ENCODE results near the gene FDX2. TPM values are rescaled to one million over a fixed set of nuclear protein-coding genes. Genes with fewer than 3 reads are reported as not detected.

The FDX2 gene
- total and polyA plus RNA-seq, 2 of the 13 experiments (the other 11 are each of a cell fraction or from before 2014, with no cell fraction given): 21.0 to 24.7 TPM

GRCh38 chr19:10315335-10316214 is at the start of gene FDX2 (continued):
- TF ChIP-seq ZNF18 (CRISPR knock-in tag; IDR thresholded peaks at IDR 0.05; ENCODE audit: insufficient replicate concordance) (no peak), POLR2AphosphoS2 (IDR thresholded peaks at IDR 0.05; ENCODE audit: low read depth, low read length) (peak; percentile 98), ZNF326 (CRISPR knock-in tag; IDR thresholded peaks at IDR 0.05; ENCODE audit: borderline replicate concordance) (no peak), JDP2 (CRISPR knock-in tag; IDR thresholded peaks at IDR 0.05; ENCODE audit: borderline replicate concordance) (no peak), ZNF709 (CRISPR knock-in tag; IDR thresholded peaks at IDR 0.05) (0 out of 2 replicates have a peak, but pooled peaks have one; percentile 64), FOSL1 (CRISPR knock-in tag; IDR thresholded peaks at IDR 0.05; ENCODE audit: borderline replicate concordance) (no peak), USF2 (IDR thresholded peaks at IDR 0.05; ENCODE audit: low read depth, low read length) (peak; percentile 97), USF2 (CRISPR knock-in tag; IDR thresholded peaks at IDR 0.05; ENCODE audit: borderline replicate concordance) (peak; percentile 97), HDAC1 (CRISPR knock-in tag; IDR thresholded peaks at IDR 0.05) (peak; percentile 77), ZMYM4 (CRISPR knock-in tag; IDR thresholded peaks at IDR 0.05) (0 out of 2 replicates have a peak, but pooled peaks have one; percentile 20), NFKBIZ (CRISPR knock-in tag; IDR thresholded peaks at IDR 0.05) (no peak), ZNF343 (CRISPR knock-in tag; IDR thresholded peaks at IDR 0.05) (peak; percentile 60; the same call in 1 of the 2 replicates), FOSL2 (CRISPR knock-in tag; IDR thresholded peaks at IDR 0.05) (peak; percentile 71), NFATC3 (CRISPR knock-in tag; IDR thresholded peaks at IDR 0.05) (no peak), ZNF503 (CRISPR knock-in tag; IDR thresholded peaks at IDR 0.05) (no peak), HIC2 (CRISPR knock-in tag; IDR thresholded peaks at IDR 0.05; ENCODE audit: low read depth) (peak; percentile 75), PBX2 (CRISPR knock-in tag; IDR thresholded peaks at IDR 0.05) (no peak), PCBP2 (optimal IDR thresholded peaks at IDR 0.05; ENCODE audit: low read depth, low read length, poor library complexity, severe bottlenecking) (no peak), HMG20A (CRISPR knock-in tag; IDR thresholded peaks at IDR 0.05; ENCODE audit: borderline replicate concordance) (no peak), TCF7L2 (IDR thresholded peaks at IDR 0.05; ENCODE audit: low read depth, low read length) (no peak), HNRNPL (IDR thresholded peaks at IDR 0.05; ENCODE audit: low read depth, low read length) (peak; percentile 88; the same call in 1 of the 2 replicates)
